ENCODE data around the gene SCML1.

DNA sequence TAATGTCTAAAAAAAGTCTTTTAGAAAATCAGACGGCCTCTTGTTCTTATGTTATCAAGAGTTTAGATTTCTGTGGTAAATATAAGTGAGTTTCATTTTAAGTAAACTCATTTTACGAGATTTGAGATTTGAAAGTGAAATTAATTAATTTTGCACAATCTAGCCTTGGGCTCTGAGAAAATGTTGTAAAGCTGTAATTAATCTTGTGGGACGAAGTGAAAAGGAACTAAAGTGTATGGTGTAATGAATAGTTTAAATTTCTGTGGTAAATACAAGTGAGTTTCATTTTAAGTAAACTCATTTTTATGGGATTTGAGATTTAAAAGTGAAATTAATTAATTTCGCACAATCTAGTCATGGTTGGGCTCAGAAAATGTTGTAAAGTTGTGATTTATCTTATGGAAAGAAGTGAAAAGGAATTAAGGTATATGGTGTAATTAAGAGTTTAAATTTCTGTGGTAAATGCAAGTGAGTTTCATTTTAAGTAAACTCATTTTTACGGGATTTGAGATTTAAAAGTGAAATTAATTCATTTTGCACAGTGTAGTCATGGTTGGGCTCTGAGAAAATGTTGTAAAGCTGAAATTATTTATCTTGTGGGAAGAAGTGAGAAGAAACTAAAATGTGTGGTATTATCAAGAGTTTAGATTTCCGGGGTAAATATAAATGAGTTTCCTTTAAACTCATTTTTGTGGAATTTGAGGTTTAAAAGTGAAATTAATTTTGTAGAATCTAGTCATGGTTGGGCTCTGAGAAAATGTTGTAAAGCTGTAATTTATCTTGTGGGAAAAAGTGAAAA, 1.6 kb downstream of the SCML1 start:
- TF ChIP-seq FOXM1 (IDR thresholded peaks at IDR 0.05; ENCODE audit: borderline replicate concordance, low read depth) (no peak), EP300 (IDR thresholded peaks at IDR 0.05; ENCODE audit: borderline replicate concordance) (no peak), EGR1 (IDR thresholded peaks at IDR 0.05) (no peak), YY1 (IDR thresholded peaks at IDR 0.05; ENCODE audit: low read depth) (no peak), MAX (IDR thresholded peaks at IDR 0.05) (no peak), REST (IDR thresholded peaks at IDR 0.05; ENCODE audit: low read depth) (no peak), TEAD4 (IDR thresholded peaks at IDR 0.05) (no peak), CEBPB (IDR thresholded peaks at IDR 0.05) (no peak)
- TF ChIP-seq, protein P1, sequence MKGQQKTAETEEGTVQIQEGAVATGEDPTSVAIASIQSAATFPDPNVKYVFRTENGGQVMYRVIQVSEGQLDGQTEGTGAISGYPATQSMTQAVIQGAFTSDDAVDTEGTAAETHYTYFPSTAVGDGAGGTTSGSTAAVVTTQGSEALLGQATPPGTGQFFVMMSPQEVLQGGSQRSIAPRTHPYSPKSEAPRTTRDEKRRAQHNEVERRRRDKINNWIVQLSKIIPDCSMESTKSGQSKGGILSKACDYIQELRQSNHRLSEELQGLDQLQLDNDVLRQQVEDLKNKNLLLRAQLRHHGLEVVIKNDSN (IDR thresholded peaks at IDR 0.05): no peak
